AG09319 (cell line): ENCODE measurements around the gene CROCC.

ENCODE experiments used
- DNase-seq: peaks from one replicate; pipeline ENCODE4 v3.0.0-alpha.2; 2010; ENCODE audit warnings: low read depth; ENCODE audit errors: extremely low read depth
- CTCF ChIP-seq: IDR thresholded peaks from 2 replicates; pipeline ENCODE4 v1.5.1; 2011; ENCODE audit warnings: low read depth, mild to moderate bottlenecking, inconsistent platforms, low read length, moderate library complexity

CROCC gene

DNA sequence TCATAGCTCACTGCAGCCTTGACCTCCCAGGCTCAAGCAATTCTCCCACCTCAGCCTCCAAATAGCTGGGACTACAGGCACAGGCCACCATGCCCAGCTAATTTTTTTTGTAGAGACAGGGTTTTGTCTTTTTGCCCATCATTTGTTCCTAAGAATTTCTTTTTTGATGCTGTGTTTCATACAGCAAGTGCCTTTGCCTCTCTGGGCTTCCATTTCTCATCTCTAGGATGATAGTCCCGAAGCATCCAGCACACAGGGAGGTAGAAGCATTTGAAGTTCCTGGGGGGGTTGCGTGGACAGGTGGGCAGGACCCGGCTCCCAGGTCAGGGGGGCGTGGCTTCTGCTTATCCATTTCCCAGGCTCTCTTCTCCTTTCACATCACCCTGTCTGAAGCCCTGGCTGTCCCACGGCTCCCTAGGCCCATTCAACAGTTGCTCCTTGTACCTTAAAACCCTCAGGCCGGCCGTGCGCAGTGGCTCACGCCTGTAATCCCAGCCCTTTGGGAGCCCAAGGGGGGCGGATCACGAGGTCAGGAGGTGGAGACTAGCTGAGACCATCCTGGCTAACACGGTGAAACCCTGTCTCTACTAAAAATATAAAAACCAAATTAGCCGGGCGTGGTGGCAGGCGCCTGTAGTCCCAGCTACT is 86.6 kb downstream of the CROCC start:
- TF ChIP-seq CTCF: no peak
- DNase-seq: no peak

DNA sequence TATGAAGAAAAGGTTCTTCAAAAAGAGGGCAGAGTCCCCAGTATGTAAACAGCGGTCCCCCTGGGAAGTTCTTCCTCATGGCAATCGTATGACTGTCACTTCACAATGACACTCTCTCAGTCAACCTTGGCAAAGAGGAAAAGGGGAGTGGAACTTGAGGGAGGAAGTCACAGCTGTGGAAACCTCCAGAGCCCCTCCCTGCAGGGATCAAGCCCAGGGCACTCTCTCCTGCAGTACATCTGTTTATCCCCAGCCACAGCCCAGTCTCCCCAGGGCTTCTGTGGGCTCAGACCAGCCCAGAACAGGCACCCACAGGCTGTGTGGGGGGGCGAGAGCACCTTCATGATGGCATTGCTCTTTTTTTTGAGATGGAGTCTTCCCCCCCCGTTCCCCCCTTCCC is 88.0 kb downstream of the CROCC start:
- no peak for DNase-seq
- no peak for TF ChIP-seq CTCF

DNA sequence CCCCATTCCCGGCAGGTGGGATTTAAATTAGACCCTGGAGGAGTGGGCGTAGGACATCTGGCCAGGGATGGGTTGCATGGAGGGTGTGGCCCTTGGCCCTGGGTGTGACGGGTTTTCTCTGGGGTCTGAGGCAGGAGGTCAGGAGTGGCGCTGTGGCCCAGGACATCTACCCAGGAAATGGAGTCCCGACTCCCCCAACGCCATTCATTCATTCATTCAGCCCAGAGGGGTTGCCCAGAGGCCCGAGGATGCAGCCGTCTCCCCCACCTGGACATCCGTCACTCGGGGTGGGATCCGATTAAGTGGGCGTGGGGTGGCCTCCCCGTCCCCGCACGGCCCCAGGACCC is 89.3 kb downstream of the CROCC start:
- TF ChIP-seq CTCF: no peak
- DNase-seq: no peak

GRCh38 chr1:17011439-17012307 is 89.9 kb downstream of the CROCC start, which contains the start of gene ATP13A2:
Gene ATP13A2, minus strand, starts transcription at chr1:17011928. Its CDS starts 190 bp downstream, at chr1:17011738.
- TF ChIP-seq CTCF: no peak
- DNase-seq: no peak

DNA sequence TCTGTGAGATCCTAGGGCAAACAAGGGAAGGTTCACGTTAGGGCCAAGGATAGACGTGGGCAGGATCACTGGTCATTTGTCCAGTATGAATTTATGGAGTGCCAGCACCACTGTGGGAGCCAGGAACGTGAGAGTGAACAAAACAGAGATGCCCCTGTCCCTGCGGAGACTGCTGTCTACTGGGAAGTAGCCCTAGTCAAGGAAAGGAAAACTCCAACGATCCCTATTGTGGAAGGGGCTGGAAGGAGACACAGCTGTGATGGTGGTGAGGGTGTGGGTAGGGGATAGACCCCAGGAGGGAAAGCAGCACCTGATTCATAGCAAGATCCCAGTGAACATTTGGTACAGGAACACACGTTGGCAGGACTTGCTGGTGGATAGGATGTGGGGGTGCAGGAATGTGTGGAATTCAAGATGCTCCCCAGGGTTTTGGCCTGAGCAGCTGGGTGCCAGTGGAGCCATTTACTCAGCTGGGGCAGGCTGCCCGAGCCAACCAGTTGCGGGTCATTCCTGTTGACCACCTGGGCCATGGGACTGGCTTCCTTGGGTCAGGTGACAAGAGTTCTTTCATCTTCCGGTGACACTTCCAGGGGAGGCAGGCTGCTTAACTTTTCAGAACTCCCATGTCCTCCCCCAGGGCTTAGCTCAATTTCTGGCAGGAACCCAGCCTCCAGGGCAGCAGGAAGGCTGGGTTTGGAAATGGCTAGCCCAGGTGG is 91.2 kb downstream of the CROCC start:
- DNase-seq: no peak
- no peak for TF ChIP-seq CTCF

GRCh38 chr1:17013491-17014320 is 92.0 kb downstream of the CROCC start:
- no peak for DNase-seq
- TF ChIP-seq CTCF: no peak
